Measurements from ENCODE around the gene CFDP1. TPM values are rescaled to one million over a fixed set of nuclear protein-coding genes. Genes with fewer than 3 reads are reported as not detected.

The CFDP1 gene
- polyA plus RNA-seq, 3 donors: 12.9 to 23.2 (median 19.0) TPM

- Histone ChIP-seq H3K9ac (ENCODE audit: insufficient read depth, low read length, poor library complexity, severe bottlenecking) (no peak overlapping the region), H3K4me2 (replicated peaks; ENCODE audit: extremely low read depth, low read length, poor library complexity, severe bottlenecking) (no peak overlapping the region), H3K4me1 (ENCODE audit: control insufficient read depth in 1 of 2, insufficient read depth in 2 of 2, low read length in 2 of 2) (no peaks in the 10 kb centered on the region), H3K4me3 (replicated peaks in 1 of 3; ENCODE audit: low read depth in 2 of 3, low read length in 3 of 3) (no peak overlapping the region), H3K27me3 (ENCODE audit: control insufficient read depth in 2 of 2, insufficient read depth in 2 of 2, low read length in 2 of 2) (peaks cover 91 to 100% of the 10 kb centered on the region in 2 donors), H3K36me3 (replicated peaks in 1 of 2; ENCODE audit: control insufficient read depth in 1 of 2, insufficient read depth in 2 of 2, low read length in 2 of 2) (peaks cover 0 to 6% of the 10 kb centered on the region in 2 donors), H3K79me2 (ENCODE audit: insufficient read depth, low read length) (no peaks in the 10 kb centered on the region), H3K27ac (ENCODE audit: low read depth in 1 of 2, low read length in 2 of 2) (no peak overlapping the region), H2AFZ (ENCODE audit: insufficient read depth, low read depth, low read length, poor library complexity, severe bottlenecking) (no peak overlapping the region), H4K20me1 (ENCODE audit: insufficient read depth, low read length) (peaks cover 46% of the 10 kb centered on the region), H3K9me3 (replicated peaks in 1 of 2; ENCODE audit: control insufficient read depth in 1 of 2, insufficient read depth in 1 of 2, low read length in 2 of 2) (peaks cover 0 to 14% of the 10 kb centered on the region in 2 donors)
- no CpG with 5 or more reads among the region's 2 CpGs for WGBS (ENCODE audit: insufficient coverage)
- Mint-ChIP-seq H3K27me3 (ENCODE audit: low read depth in 3 of 3) (peaks cover 98 to 99% (median 98%) of the 10 kb centered on the region in 3 donors), H3K4me3 (peak overlapping the region in 1 of 2 donors; percentile 74), H3K4me1 (no peaks in the 10 kb centered on the region), H3K9me3 (peaks cover 0 to 23% (median 13%) of the 10 kb centered on the region in 7 donors), H3K36me3 (peaks cover 67 to 85% of the 10 kb centered on the region in 2 donors), H3K27ac (no peak overlapping the region)
- DNase-seq: no peak
- TF ChIP-seq, protein P1, sequence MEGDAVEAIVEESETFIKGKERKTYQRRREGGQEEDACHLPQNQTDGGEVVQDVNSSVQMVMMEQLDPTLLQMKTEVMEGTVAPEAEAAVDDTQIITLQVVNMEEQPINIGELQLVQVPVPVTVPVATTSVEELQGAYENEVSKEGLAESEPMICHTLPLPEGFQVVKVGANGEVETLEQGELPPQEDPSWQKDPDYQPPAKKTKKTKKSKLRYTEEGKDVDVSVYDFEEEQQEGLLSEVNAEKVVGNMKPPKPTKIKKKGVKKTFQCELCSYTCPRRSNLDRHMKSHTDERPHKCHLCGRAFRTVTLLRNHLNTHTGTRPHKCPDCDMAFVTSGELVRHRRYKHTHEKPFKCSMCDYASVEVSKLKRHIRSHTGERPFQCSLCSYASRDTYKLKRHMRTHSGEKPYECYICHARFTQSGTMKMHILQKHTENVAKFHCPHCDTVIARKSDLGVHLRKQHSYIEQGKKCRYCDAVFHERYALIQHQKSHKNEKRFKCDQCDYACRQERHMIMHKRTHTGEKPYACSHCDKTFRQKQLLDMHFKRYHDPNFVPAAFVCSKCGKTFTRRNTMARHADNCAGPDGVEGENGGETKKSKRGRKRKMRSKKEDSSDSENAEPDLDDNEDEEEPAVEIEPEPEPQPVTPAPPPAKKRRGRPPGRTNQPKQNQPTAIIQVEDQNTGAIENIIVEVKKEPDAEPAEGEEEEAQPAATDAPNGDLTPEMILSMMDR (IDR thresholded peaks at IDR 0.05): no peak
- intact Hi-C loops (cut with micrococcal nuclease): no loop called here
Measured at GRCh38 chr16:75340741-75341491, 92.4 kb downstream of the CFDP1 start.

GRCh38 chr16:75337430-75337829, 95.9 kb downstream of the CFDP1 start:
- peaks cover 16% of the 10 kb centered on the region for H3K4me1 Mint-ChIP-seq
- H3K27ac ChIP-seq (ENCODE audit: low read depth in 1 of 2, low read length in 2 of 2): no peak overlapping the region
- no peak overlapping the region for H3K9ac ChIP-seq (ENCODE audit: insufficient read depth, low read length, poor library complexity, severe bottlenecking)
- WGBS (ENCODE audit: insufficient coverage): no CpG with 5 or more reads among the region's 6 CpGs
- H3K27ac Mint-ChIP-seq: no peak overlapping the region
- H4K20me1 ChIP-seq (ENCODE audit: insufficient read depth, low read length): peaks cover 42% of the 10 kb centered on the region
- peaks cover 0 to 14% of the 10 kb centered on the region in 2 donors for H3K9me3 ChIP-seq (replicated peaks in 1 of 2; ENCODE audit: control insufficient read depth in 1 of 2, insufficient read depth in 1 of 2, low read length in 2 of 2)
- intact Hi-C loops (cut with micrococcal nuclease): no loop called here
- TF ChIP-seq, protein P1 (IDR thresholded peaks at IDR 0.05): no peak
- DNase-seq: no peak
- no peaks in the 10 kb centered on the region for H3K79me2 ChIP-seq (ENCODE audit: insufficient read depth, low read length)
- H3K27me3 Mint-ChIP-seq (ENCODE audit: low read depth in 3 of 3): peaks cover 89 to 94% (median 91%) of the 10 kb centered on the region in 3 donors
- peaks cover 81 to 86% of the 10 kb centered on the region in 2 donors for H3K27me3 ChIP-seq (ENCODE audit: control insufficient read depth in 2 of 2, insufficient read depth in 2 of 2, low read length in 2 of 2)
- no peak overlapping the region for H3K4me2 ChIP-seq (replicated peaks; ENCODE audit: extremely low read depth, low read length, poor library complexity, severe bottlenecking)
- H3K4me1 ChIP-seq (ENCODE audit: control insufficient read depth in 1 of 2, insufficient read depth in 2 of 2, low read length in 2 of 2): peaks cover 13 to 15% of the 10 kb centered on the region in 2 donors
- no peaks in the 10 kb centered on the region for H3K36me3 ChIP-seq (replicated peaks in 1 of 2; ENCODE audit: control insufficient read depth in 1 of 2, insufficient read depth in 2 of 2, low read length in 2 of 2)
- H3K36me3 Mint-ChIP-seq: peaks cover 43 to 60% of the 10 kb centered on the region in 2 donors
- H3K4me3 ChIP-seq (replicated peaks in 1 of 3; ENCODE audit: low read depth in 2 of 3, low read length in 3 of 3): no peak overlapping the region
- no peak overlapping the region for H2AFZ ChIP-seq (ENCODE audit: insufficient read depth, low read depth, low read length, poor library complexity, severe bottlenecking)
- peaks cover 0 to 20% (median 16%) of the 10 kb centered on the region in 7 donors for H3K9me3 Mint-ChIP-seq
- peak overlapping the region in 1 of 2 donors; percentile 77 for H3K4me3 Mint-ChIP-seq

Data from CD14-positive monocyte (primary cell).